ENCODE results near the gene MCM3.

DNA sequence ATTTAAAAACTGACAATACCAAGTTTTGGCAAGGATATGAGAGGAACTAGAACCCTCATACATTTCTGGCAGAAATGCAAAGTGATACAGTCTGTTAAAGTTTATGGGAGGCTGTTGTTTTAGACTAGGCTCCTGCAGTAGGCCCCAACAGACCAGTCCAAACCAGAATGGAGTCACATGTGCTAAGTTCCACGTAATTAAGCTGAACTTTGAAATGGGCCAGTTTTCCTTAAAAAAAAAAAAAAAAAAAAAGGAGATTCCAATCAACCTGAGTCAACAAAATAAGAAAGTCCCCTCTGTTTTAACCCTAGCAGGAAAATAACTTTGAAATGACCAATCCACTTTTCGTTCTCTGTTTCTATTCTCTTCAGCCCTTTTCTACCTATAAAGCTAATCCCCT lies 66.8 kb downstream of the MCM3 start:
- TF ChIP-seq, protein P1, sequence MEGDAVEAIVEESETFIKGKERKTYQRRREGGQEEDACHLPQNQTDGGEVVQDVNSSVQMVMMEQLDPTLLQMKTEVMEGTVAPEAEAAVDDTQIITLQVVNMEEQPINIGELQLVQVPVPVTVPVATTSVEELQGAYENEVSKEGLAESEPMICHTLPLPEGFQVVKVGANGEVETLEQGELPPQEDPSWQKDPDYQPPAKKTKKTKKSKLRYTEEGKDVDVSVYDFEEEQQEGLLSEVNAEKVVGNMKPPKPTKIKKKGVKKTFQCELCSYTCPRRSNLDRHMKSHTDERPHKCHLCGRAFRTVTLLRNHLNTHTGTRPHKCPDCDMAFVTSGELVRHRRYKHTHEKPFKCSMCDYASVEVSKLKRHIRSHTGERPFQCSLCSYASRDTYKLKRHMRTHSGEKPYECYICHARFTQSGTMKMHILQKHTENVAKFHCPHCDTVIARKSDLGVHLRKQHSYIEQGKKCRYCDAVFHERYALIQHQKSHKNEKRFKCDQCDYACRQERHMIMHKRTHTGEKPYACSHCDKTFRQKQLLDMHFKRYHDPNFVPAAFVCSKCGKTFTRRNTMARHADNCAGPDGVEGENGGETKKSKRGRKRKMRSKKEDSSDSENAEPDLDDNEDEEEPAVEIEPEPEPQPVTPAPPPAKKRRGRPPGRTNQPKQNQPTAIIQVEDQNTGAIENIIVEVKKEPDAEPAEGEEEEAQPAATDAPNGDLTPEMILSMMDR (IDR thresholded peaks at IDR 0.05), result no peak
- no peak for TF ChIP-seq POLR2AphosphoS5 (IDR thresholded peaks at IDR 0.05; ENCODE audit: low read depth, low read length)

Data from Panc1 (cell line).